IPS DF 6.9 (cell line): ENCODE data around the gene BNIP3.
"Not testable (repeated sequence)": the region's sequence is repeated elsewhere in the genome, so short reads cannot be mapped to it uniquely, and the experiment has no call there.

Experiments
- DNase-seq: peaks from one replicate; pipeline ENCODE4 v3.0.0-alpha.2; 2013; ENCODE audit warnings: low read depth, low spot score
- H3K27ac ChIP-seq: one replicate; pipeline ENCODE4 v1.5.1; 2013; ENCODE audit warnings: low read length, control low read depth
- H3K27me3 ChIP-seq: 2 replicates; pipeline ENCODE4 v1.6.1; 2013; ENCODE audit warnings: mild to moderate bottlenecking, low read length; ENCODE audit not compliant: control insufficient read depth, insufficient read depth
- H3K36me3 ChIP-seq: 2 replicates; pipeline ENCODE4 v1.6.1; 2013; ENCODE audit warnings: low read length; ENCODE audit not compliant: control insufficient read depth, insufficient read depth
- H3K4me1 ChIP-seq: 2 replicates; pipeline ENCODE4 v1.6.1; 2013; ENCODE audit warnings: low read length; ENCODE audit not compliant: control insufficient read depth, insufficient read depth
- H3K4me3 ChIP-seq: 2 replicates; pipeline ENCODE4 v1.5.1; 2013; ENCODE audit warnings: mild to moderate bottlenecking, low read length
- H3K9me3 ChIP-seq: 2 replicates; pipeline ENCODE4 v1.6.1; 2013; ENCODE audit warnings: low read length, inconsistent platforms; ENCODE audit not compliant: control insufficient read depth, insufficient read depth
- WGBS: extraction: QIAGEN DNeasy Blood & Tissue Kit; methylation state at CpG from one replicate; pipeline ENCODE4 v1.1.7; 2013; ENCODE audit warnings: mixed read lengths, missing lambda C conversion rate; ENCODE audit not compliant: insufficient read length, insufficient coverage; 5-methylcytosine and 5-hydroxymethylcytosine counted together

BNIP3 gene

GRCh38 chr10:131954356-131954965, 27.3 kb downstream of the BNIP3 start:
- H3K4me3 ChIP-seq = no peak overlapping the region
- H3K9me3 ChIP-seq = peaks cover 1% of the 10 kb centered on the region; the same call in 1 of the 2 replicates
- no CpG with 5 or more reads among the region's 21 CpGs for WGBS
- H3K27me3 ChIP-seq = no peaks in the 10 kb centered on the region
- DNase-seq = no peak
- H3K27ac ChIP-seq = no peak overlapping the region
- no peaks in the 10 kb centered on the region; the same call in 1 of the 2 replicates for H3K4me1 ChIP-seq
- peaks cover 29% of the 10 kb centered on the region for H3K36me3 ChIP-seq

GRCh38 chr10:131949908-131950307, 31.8 kb downstream of the BNIP3 start:
- H3K36me3 ChIP-seq = peaks cover 31% of the 10 kb centered on the region
- WGBS = no CpG with 5 or more reads among the region's 7 CpGs
- H3K4me3 ChIP-seq, H3K27me3 ChIP-seq, H3K27ac ChIP-seq, H3K9me3 ChIP-seq, H3K4me1 ChIP-seq, DNase-seq: not testable (repeated sequence)

- Histone ChIP-seq H3K36me3 (peaks cover 32% of the 10 kb centered on the region), H3K9me3 (no peaks in the 10 kb centered on the region), H3K4me3 (no peak overlapping the region), H3K27me3 (no peaks in the 10 kb centered on the region), H3K27ac (no peak overlapping the region), H3K4me1 (no peaks in the 10 kb centered on the region; the same call in 1 of the 2 replicates)
- DNase-seq = no peak
- WGBS = no CpG with 5 or more reads among the region's 23 CpGs
Observed at GRCh38 chr10:131949041-131949862, 32.5 kb downstream of the BNIP3 start.

GRCh38 chr10:131948501-131948900, 33.2 kb downstream of the BNIP3 start:
- peaks cover 32% of the 10 kb centered on the region for H3K36me3 ChIP-seq
- WGBS = no CpG with 5 or more reads among the region's 6 CpGs

GRCh38 chr10:131947631-131948347, 33.9 kb downstream of the BNIP3 start:
- Histone ChIP-seq H3K9me3 (no peaks in the 10 kb centered on the region), H3K27me3 (no peaks in the 10 kb centered on the region), H3K4me3 (no peak overlapping the region), H3K36me3 (peaks cover 28% of the 10 kb centered on the region), H3K27ac (no peak overlapping the region), H3K4me1 (peaks cover 2% of the 10 kb centered on the region)
- DNase-seq = no peak
- 100% methylated on average over 1 of the region's 18 CpGs for WGBS

More at GRCh38 chr10:131948501-131948900, 33.2 kb downstream of the BNIP3 start:
- Histone ChIP-seq H3K9me3 (no peaks in the 10 kb centered on the region), H3K27ac (no peak overlapping the region), H3K27me3 (no peaks in the 10 kb centered on the region), H3K4me1 (no peaks in the 10 kb centered on the region; the same call in 1 of the 2 replicates), H3K4me3 (no peak overlapping the region)
- no peak for DNase-seq

GRCh38 chr10:131946880-131947279, 34.8 kb downstream of the BNIP3 start:
- Histone ChIP-seq H3K9me3 (no peaks in the 10 kb centered on the region), H3K4me1 (peaks cover 2% of the 10 kb centered on the region), H3K4me3 (no peak overlapping the region), H3K27me3 (no peaks in the 10 kb centered on the region), H3K27ac (no peak overlapping the region), H3K36me3 (peaks cover 28% of the 10 kb centered on the region)
- no peak for DNase-seq
- no CpG with 5 or more reads among the region's 14 CpGs for WGBS

GRCh38 chr10:131946321-131946751, 35.4 kb downstream of the BNIP3 start:
- H3K9me3 ChIP-seq = no peaks in the 10 kb centered on the region
- no CpG with 5 or more reads among the region's 14 CpGs for WGBS
- H3K27me3 ChIP-seq = no peaks in the 10 kb centered on the region
- peaks cover 29% of the 10 kb centered on the region for H3K36me3 ChIP-seq
- no peak overlapping the region for H3K27ac ChIP-seq
- H3K4me1 ChIP-seq = peaks cover 2% of the 10 kb centered on the region
- no peak overlapping the region for H3K4me3 ChIP-seq
- no peak for DNase-seq

GRCh38 chr10:131944976-131945695, 36.6 kb downstream of the BNIP3 start:
- Histone ChIP-seq H3K27ac (no peak overlapping the region), H3K4me3 (no peak overlapping the region), H3K9me3 (no peaks in the 10 kb centered on the region), H3K27me3 (no peaks in the 10 kb centered on the region), H3K4me1 (peaks cover 2% of the 10 kb centered on the region), H3K36me3 (peaks cover 34% of the 10 kb centered on the region)
- WGBS = no CpG with 5 or more reads among the region's 28 CpGs
- DNase-seq = no peak

GRCh38 chr10:131944412-131944811, 37.3 kb downstream of the BNIP3 start:
- whole genome bisulfite sequencing = no CpG with 5 or more reads among the region's 4 CpGs
- Histone ChIP-seq H3K4me1 (peaks cover 2% of the 10 kb centered on the region), H3K27ac (no peak overlapping the region), H3K9me3 (no peaks in the 10 kb centered on the region), H3K4me3 (no peak overlapping the region), H3K27me3 (no peaks in the 10 kb centered on the region), H3K36me3 (peaks cover 32% of the 10 kb centered on the region)
- no peak for DNase-seq
